Psoas muscle (tissue), 8 donors: ENCODE data around the gene CYP26C1. TPM values are rescaled to one million over a fixed set of nuclear protein-coding genes. Genes with fewer than 3 reads are reported as not detected.

ENCODE experiments used
- ATAC-seq, 4 donors: fragments of 200-7000 bp; cut with Tn5 transposase; one replicate each; pipeline ENCODE4 v1.9.1; 2020; ENCODE audit warnings: moderate library complexity in 3 of 4, mild to moderate bottlenecking in 2 of 4
- DNase-seq, 2 donors: peaks; one replicate each; pipeline ENCODE4 v3.0.0-alpha.2; 2020
- H3K27ac ChIP-seq: fragments of 200-600 bp; one replicate; pipeline ENCODE4 v1.8.0; 2022
- H3K27me3 ChIP-seq, 3 donors: fragments of 200-600 bp in 1 of 3; one replicate each; pipeline versions ENCODE4 v1.6.1 to v1.8.0; 2013 to 2022; ENCODE audit warnings: low read length in 2 of 3, mild to moderate bottlenecking in 2 of 3, moderate library complexity in 1 of 3; ENCODE audit not compliant: insufficient read depth in 3 of 3
- H3K36me3 ChIP-seq, 2 donors: fragments of 200-600 bp in 1 of 2; one replicate each; pipeline versions ENCODE4 v1.6.1 to v1.8.0; 2013 to 2022; ENCODE audit warnings: low read depth in 1 of 2, mild to moderate bottlenecking in 1 of 2, moderate library complexity in 1 of 2; ENCODE audit not compliant: insufficient read depth in 1 of 2
- H3K4me1 ChIP-seq: fragments of 200-600 bp; one replicate; pipeline ENCODE4 v1.8.0; 2022
- H3K4me3 ChIP-seq: fragments of 200-600 bp; one replicate; pipeline ENCODE4 v1.8.0; 2022; ENCODE audit warnings: mild to moderate bottlenecking
- H3K9me3 ChIP-seq: fragments of 200-600 bp; one replicate; pipeline ENCODE4 v1.8.0; 2022
- WGBS, 3 donors: extraction: QIAGEN DNeasy Blood & Tissue Kit; methylation state at CpG; one replicate each; pipeline versions ENCODE4 v1.1.6 to v1.1.7; 2013; 5-methylcytosine and 5-hydroxymethylcytosine counted together
- intact Hi-C, 2 donors: fragments of 100-400 bp; cut with DNase I; formaldehyde crosslinking; loops; one replicate each; pipeline versions ENCODE4 v1.11.0 to v1.14.2; 2022
- long read RNA-seq, 2 donors: library from polyadenylated mRNA; unstranded; transcript quantifications; one replicate each; pipeline ENCODE4 v2.0.0, GENCODE V29; 2021
- polyA plus RNA-seq, 3 donors: library from polyadenylated mRNA; stranded (reverse); fragments of 200-250 nt; gene quantifications; one replicate each; pipeline ENCODE4 v1.2.3, GENCODE V29; 2013
- total RNA-seq, 4 donors: library from RNA; stranded (reverse); fragmentation: NEBNext Ultra II Directional in 2 of 4; extraction: Animal tissue kit (Norgen Biotek cat#: 25700) in 2 of 4; gene quantifications; one replicate each; pipeline versions ENCODE4 v1.2.1 to v1.2.4, GENCODE V29; 2021 to 2023
- TF ChIP-seq, protein P1 (sequence below): fragments of 200-600 bp; IDR thresholded peaks from one replicate; pipeline ENCODE4 v1.8.0; 2022; ENCODE audit warnings: antibody characterized with exemption
- donor health status: healthy with polysubstance abuse.
- donor health status: DM: no; HTN: no; CAD: no; lungs with moderate emphysema.
- donor health status: Bipolar disorder and iron deficiency.
- donor health status: healthy.
- donor health status: DM: yes; HTN: yes; CAD: no.
- donor health status: DM: no; HTN: no; CAD: no.
- donor health status: DM: no; HTN: no; CAD: no.
- donor health status: DM: yes; HTN: yes; CAD: no.

Gene CYP26C1, protein sequence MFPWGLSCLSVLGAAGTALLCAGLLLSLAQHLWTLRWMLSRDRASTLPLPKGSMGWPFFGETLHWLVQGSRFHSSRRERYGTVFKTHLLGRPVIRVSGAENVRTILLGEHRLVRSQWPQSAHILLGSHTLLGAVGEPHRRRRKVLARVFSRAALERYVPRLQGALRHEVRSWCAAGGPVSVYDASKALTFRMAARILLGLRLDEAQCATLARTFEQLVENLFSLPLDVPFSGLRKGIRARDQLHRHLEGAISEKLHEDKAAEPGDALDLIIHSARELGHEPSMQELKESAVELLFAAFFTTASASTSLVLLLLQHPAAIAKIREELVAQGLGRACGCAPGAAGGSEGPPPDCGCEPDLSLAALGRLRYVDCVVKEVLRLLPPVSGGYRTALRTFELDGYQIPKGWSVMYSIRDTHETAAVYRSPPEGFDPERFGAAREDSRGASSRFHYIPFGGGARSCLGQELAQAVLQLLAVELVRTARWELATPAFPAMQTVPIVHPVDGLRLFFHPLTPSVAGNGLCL
- under 1 TPM in 1 of 4 donors, not detected in 3; 0.06 TPM for total RNA-seq
- polyA plus RNA-seq, result under 1 TPM in 2 of 3 donors, not detected in 1; 0.01 to 0.03 TPM
- long read RNA-seq, donor 1, result 0 reads
- long read RNA-seq, donor 2, result 0 reads

DNA sequence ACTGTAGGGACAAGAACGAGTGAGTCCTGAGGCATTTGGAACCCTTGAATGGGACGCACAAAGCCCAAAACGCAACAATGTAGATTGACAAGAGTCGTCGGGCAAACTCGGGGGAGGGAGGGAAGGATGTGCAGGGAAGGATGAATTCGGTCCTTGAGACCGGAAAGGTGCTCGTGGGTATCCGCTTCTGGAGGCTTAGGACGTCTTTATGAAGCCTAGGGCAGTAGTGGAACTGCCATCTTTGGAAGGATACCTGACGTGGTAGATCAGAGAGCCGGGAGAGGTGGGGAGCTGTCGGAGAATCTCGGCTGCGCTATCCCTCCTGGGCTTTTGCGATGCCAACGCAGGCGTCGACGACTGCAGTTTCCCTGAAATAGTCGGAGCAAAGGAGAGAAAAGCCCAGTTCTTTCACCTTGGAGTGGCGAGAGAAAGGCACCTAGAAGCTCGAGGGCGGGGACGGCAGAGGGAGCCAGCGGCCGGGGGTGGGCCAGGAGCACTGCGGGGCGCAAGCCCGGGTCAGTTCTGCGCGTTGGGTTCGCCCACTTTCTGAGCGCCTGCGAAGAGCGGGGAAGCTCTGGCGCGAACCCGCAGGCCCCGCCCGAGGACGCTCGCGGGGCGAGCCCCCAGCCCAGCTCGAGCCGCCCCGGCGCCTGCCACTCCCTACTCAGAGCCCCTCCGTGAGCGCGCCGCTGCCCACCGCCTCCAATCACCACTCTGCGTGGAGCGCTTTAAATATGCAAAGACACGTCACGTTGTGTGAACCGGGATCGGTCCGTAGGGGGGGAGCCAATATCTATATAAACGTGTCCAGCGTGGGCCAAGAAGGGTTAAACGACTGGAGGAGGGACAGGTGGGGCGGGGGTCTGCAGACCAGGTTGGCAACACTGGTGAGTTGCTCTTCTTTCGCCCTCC, at the start of gene CYP26C1:
TSS of gene CYP26C1 (plus strand) at position 824 of the 912 bp plus-strand sequence. CDS start 466 bp downstream, outside the sequence.
- H3K27me3 ChIP-seq, result peaks cover 4 to 45% (median 7%) of the 10 kb centered on the region in 3 donors
- H3K27ac ChIP-seq, result no peak within 1 kb of the TSS
- peaks cover 0 to 16% of the 10 kb centered on the region in 2 donors for H3K36me3 ChIP-seq
- WGBS, 3 donors, result 40 to 45% (median 41%) methylated on average over 65 to 67 of the region's 67 CpGs
- TF ChIP-seq, protein P1, sequence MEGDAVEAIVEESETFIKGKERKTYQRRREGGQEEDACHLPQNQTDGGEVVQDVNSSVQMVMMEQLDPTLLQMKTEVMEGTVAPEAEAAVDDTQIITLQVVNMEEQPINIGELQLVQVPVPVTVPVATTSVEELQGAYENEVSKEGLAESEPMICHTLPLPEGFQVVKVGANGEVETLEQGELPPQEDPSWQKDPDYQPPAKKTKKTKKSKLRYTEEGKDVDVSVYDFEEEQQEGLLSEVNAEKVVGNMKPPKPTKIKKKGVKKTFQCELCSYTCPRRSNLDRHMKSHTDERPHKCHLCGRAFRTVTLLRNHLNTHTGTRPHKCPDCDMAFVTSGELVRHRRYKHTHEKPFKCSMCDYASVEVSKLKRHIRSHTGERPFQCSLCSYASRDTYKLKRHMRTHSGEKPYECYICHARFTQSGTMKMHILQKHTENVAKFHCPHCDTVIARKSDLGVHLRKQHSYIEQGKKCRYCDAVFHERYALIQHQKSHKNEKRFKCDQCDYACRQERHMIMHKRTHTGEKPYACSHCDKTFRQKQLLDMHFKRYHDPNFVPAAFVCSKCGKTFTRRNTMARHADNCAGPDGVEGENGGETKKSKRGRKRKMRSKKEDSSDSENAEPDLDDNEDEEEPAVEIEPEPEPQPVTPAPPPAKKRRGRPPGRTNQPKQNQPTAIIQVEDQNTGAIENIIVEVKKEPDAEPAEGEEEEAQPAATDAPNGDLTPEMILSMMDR, result no peak
- DNase-seq (no peak), ATAC-seq (no peak)
- no peaks in the 10 kb centered on the region for H3K9me3 ChIP-seq
- H3K4me1 ChIP-seq, result peaks cover 6% of the 10 kb centered on the region
- intact Hi-C loops, result no loop called here
- H3K4me3 ChIP-seq, result no peak within 1 kb of the TSS

DNA sequence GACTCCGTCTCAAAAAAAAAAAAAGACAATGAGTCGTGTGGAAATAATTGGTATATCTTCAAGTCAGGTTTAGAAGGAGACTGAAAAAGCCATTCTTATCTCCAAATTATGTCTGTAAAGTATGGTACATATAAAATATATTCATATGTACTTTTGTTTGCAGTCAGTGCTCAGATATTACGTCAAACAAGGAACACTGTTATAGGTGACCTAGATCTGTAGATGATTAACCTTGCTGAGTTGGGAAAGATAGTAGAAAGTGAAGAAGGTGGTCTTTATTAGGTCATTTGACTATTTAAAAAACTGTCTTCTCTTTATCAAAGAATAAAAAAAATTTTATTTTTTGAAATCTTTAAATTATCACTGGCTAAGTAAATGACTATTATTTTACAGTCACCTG, 44.9 kb upstream of the CYP26C1 start:
- Histone ChIP-seq H3K27ac (no peak overlapping the region), H3K4me1 (no peaks in the 10 kb centered on the region), H3K36me3 (peaks cover 0 to 23% of the 10 kb centered on the region in 2 donors), H3K4me3 (no peak overlapping the region), H3K27me3 (no peaks in the 10 kb centered on the region), H3K9me3 (no peaks in the 10 kb centered on the region)
- TF ChIP-seq, protein P1, result no peak
- 95 to 96% (median 95%) methylated on average over 3 of the region's 3 CpGs for WGBS, 3 donors
- DNase-seq, result no peak
- intact Hi-C loops, result no loop called here
- ATAC-seq, result no peak

DNA sequence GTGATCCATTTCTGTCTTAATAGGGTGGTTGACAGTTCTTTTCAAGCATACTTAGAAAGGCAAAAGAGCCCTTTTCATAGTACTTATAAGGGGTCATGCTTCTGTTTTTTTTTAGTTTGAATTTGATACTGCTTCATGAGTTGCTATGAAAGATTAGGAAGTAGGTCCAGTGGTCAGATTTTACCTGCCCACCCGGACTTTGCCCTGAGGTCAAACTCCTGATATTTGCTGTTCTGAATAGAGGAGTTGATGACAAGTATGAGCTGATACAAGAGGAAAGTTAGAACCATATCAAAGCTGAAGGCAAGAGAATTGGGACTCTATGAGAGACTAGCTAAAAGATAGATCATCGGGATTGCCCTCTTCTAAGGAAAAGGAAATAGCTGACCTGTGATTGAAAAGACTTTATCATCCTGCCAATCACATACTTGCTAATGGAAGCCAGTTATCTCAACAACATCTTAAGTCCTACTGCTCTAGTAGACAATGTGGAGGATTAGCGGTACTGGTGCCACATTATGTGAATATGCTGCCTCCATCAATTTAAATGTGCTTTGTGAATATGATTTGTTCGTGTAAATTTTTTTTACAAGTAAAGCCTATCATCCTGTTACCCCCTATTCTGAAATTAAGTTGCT, 37.5 kb upstream of the CYP26C1 start:
- Histone ChIP-seq H3K27ac (no peak overlapping the region), H3K4me1 (no peaks in the 10 kb centered on the region), H3K27me3 (no peaks in the 10 kb centered on the region), H3K4me3 (no peak overlapping the region), H3K9me3 (peaks cover 5% of the 10 kb centered on the region), H3K36me3 (peaks cover 0 to 28% of the 10 kb centered on the region in 2 donors)
- WGBS, 3 donors, result 91 to 95% (median 93%) methylated on average over 4 of the region's 4 CpGs
- ATAC-seq (no peak), DNase-seq (no peak)
- TF ChIP-seq, protein P1, result no peak
- intact Hi-C loops, result no loop called here

DNA sequence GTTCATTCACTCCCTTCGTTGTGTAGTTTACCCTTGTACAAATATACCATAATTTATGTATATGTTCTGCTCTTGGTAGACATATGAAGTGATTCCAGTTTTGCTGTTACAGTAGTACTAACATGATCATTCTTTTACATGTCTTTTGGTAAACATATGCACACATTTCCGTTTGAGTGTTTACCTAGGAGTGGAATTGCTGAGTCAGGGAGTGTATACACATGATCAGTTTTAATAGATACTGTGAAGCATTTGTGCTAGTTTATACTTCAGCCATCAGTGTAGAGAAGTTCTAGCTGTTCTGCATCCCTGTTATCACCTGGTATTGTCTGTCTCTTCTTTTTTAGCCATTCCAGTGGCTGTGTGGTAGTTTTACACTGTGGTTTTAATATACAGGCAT, 34.5 kb upstream of the CYP26C1 start:
- Histone ChIP-seq H3K27ac (no peak overlapping the region), H3K36me3 (peaks cover 0 to 28% of the 10 kb centered on the region in 2 donors), H3K27me3 (no peaks in the 10 kb centered on the region), H3K4me1 (no peaks in the 10 kb centered on the region), H3K4me3 (no peak overlapping the region), H3K9me3 (peaks cover 5% of the 10 kb centered on the region)
- no peak for ATAC-seq
- DNase-seq, result no peak
- intact Hi-C loops, result no loop called here
- WGBS, 3 donors, result 84 to 91% (median 86%) methylated on average over 2 of the region's 2 CpGs
- TF ChIP-seq, protein P1, result no peak
